Mucosa of gallbladder (tissue), 1 donor: ENCODE results near the gene PGM5. TPM values are rescaled to one million over a fixed set of nuclear protein-coding genes. Genes with fewer than 3 reads are reported as not detected.
"Not testable (repeated sequence)": the region's sequence is repeated elsewhere in the genome, so short reads cannot be mapped to it uniquely, and the experiment has no call there.

Experiments
- DNase-seq: peaks from one replicate; pipeline ENCODE4 v3.0.0-alpha.2; 2020; ENCODE audit warnings: low spot score
- total RNA-seq: library from RNA; stranded (reverse); gene quantifications from one replicate; pipeline ENCODE4 v1.2.1, GENCODE V29; 2021
- donor health status: DM: no; HTN: no; CAD: no.

PGM5 gene
- total RNA-seq, 1 donor from 2014 or later, result 96.0 TPM

DNA sequence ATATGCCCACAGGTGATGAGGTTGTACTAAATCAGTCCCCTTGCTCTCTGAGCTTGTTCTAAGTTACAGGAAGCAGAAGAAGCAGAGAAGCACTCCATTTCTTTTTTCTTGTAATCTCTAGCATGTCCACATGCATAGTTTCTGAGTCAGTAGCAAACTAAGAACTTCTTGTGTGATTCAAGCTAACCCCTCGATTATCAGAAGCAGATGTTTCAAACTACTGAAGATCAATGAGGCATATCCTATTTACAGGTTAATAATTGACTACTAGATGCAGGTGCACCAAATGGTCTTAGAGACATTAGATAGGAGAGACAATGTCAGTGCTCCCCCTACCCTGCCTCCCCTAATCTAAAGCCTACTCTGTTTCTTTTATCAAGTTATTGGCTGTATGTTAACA, 21.3 kb downstream of the PGM5 start:
- DNase-seq, result not testable (repeated sequence)

DNA sequence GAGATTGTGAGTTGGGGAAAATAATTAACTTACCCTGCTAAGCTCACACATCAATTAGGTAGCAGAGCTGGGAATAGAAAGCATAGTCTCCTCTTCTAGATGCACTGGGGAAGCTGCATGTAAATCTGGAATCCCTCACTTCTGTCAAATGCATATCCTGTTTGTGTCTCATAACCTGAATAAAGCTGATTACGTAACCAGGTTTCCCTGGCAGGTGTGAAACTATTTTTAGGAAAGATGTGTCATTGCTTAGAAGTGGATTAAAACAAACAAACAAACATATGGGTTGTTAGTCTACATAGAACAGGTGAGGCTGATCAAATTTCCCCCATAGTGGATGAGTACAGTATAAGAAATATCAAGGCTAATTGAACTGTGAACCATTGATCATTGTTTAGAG, 27.5 kb downstream of the PGM5 start:
- not testable (repeated sequence) for DNase-seq

DNA sequence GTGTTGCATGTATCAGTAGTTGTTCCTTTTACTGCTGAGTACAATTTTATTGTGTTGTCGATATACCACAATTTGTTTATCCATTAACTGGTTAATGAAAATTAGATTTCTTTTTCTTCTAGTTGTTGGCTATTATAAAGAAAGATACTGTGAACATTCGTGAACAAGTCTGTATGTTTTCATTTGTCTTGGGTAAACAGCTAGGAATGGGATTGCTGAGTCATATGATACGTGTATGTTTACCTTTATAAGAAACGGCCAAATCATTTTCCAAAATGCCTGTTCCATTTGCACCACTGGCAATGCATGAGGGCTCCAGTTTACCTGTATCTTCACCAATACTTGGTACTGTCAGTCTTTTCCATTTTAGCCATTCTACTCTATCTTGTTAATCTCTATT, 33.1 kb downstream of the PGM5 start:
- DNase-seq, result not testable (repeated sequence)

DNA sequence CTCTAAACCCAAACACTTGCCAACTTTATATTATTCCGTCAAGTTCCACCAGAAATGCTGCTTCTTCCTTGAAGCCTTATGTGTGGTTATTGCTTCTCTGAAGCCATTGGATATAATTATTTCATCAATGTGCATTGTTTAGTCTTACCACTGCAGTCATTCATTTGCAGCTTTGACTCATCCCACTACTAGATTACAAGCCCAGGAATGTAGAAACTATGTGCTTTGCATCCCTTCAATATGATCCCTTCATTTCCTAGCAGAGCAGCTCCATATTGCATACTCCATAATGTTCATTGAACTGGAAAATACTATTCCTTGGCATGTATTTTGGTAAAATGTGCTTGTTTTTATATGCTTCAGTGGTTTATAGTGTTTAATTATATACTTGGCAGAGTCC, 34.3 kb downstream of the PGM5 start:
- DNase-seq, result not testable (repeated sequence)

DNA sequence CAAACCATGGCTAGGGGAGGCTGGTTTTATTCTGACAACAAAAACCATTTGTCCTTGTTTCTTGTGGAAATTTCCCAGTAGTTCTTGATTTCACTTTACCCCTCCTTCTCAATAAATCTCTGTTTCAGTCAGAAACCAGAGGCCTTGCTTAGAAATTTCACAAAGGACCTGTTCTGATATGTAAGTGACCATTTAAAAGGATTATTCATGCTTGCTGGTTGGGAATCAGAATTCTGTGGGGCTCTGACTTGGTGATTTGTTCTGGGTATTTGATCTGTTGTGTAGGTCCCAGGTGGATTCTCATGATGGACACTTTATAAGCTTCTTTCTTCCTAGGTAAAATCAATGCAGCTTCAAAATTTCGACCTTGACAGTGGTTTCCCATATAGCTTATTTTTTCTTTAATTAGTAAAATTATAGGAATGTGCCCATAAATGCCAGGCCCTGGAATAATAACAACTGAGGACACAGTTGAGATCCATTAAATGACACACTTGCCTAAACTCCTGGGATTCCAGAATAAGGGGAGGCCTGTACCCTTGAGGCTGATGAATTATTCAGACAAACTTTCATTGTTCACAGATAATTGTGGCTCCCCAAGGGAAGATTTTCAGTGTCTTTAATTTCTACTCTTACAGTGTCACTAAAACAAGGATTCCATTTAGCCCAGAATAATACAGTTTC, 40.1 kb downstream of the PGM5 start:
- DNase-seq, result not testable (repeated sequence)

DNA sequence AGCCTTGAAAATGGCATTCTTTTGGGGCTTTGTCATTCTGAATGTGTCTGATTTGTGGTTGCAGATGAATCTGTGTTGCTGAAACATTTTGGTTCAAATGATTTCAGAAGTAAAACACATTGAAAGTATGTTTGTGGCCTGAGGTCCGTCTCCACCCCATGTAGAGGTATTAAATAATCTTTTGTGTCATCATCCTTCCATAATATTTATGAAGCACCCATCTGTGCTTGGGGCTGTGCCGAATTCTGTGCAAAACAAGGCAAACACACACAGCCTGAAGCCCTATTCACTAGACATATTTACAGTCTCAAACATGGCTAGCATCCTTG, 40.6 kb downstream of the PGM5 start:
- not testable (repeated sequence) for DNase-seq

DNA sequence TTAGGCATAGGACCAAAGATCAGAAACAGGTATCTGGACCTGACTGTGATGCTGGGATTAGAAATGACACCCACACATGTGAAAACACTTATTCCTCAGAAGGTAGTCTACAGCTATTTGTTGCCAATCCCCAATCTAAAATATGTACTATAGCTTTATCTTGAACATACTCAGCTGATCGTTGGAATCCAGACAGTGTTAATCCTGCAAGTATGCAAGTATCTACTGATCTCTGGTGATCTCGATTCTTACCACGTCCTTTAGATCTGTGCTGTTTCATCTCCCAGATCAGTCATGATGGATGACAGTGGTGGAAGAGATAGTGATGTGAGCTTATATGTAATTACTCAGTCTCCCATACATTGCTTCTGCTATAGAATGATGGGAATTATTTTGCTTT, 41.4 kb downstream of the PGM5 start:
- DNase-seq, result not testable (repeated sequence)

DNA sequence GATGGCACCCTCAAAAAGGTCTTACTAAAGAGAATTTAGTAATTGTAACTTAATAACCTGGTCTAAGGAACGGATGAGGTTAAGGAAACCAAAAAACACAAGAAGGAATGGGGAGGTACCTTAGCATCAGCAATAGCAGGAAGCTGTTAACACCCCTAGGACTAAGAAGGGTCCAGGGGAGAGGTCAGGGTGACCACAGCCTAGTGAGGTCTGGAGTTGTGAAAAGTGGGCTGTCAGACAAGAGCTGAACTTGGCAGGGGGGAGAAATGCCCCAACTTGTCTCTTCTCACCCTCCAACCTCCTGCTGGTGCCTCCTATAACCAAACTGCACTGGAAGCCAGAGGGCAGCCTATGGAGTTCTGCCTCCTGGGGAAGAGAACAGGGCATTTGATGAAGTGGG, 41.9 kb downstream of the PGM5 start:
- not testable (repeated sequence) for DNase-seq

DNA sequence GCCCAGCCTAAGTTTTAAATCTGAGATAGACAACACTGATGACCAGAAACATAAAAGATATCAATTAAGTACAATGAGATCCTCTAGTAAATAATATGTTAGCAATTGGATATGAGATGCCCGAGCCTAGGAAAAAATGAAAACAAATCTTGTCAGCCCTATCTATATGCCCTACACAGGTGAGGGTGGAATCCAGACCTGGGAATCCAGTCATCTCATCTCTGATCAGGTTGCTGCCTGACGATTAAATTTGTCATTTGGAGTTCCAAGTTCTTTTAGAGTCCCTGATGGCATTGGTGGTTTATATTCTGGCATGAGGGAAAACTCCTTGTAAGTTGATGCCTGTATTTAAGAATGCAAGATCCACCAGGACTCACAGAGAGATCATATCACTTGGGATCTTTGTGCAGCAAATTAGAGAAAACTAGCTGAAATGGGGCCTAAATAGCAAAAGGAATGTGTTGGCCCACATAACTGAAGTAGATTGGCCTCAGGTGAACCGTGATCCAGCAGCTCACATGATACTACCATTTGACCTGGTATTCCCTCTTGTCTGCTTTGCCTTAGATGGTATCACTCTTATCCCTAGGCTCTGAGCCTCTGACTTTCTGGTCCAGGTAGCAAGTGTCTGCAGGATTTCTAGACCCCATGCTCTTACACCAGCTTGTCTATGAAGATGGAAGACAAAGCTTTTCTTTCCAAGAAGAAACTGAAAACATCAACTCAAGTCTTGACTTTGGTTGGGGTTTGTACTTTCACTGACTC, 48.2 kb downstream of the PGM5 start:
- not testable (repeated sequence) for DNase-seq

DNA sequence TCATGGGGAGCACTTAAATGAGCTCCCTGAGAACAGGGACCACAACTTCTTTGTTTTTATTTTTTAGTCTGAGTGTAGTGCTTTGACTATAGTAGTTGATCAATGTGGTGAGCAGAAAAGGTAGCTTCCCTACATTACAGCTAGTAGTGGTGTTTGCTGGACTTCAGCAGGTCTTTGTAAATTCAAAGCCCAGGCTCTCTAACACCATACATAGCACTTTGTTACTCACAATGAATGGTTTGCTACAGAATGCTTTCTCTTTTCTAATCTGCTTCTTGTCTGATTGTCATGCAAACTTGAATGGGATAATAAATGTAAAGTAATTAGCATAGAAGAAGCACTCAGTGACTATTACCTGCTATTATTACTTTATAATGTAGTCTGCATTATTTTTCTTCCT, 55.5 kb downstream of the PGM5 start:
- DNase-seq, result not testable (repeated sequence)

DNA sequence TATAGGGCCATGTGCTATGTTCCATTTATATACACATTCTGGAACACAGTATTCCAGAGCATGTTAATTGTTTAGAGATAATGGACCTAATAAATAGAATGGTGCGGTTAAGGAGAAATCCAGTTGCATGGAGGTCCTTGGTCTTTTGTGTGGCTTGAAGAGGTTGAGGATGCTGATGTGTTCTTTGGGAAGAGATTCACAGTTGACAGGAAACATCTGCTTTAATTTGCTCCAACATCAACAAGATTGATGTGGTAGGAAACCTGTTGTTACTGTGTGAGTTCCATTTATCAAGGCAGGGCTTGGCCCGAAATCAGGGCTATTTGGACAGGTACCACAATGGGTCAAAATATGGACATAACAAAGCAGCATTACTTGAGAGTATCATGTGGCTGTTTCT, 56.3 kb downstream of the PGM5 start:
- DNase-seq, result not testable (repeated sequence)

DNA sequence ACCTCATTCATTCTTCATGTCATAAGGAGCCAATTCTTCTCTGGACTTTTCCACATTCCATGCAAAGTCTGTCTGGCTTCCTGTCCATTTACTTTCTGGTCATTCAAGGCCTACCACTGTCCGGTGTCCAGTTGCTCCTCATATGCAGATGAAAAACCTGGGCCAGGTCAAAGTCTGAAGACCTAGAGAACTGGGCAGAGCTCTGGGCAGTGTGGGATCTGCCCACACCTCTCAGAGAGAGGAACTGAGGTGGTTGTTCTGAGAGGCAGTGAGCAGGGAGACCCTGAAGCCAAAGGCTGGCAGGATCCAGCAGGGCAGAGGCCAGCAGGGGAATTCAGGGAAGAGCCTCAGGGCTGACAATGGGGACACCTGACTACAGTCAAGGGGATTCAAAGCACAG, 58.7 kb downstream of the PGM5 start:
- not testable (repeated sequence) for DNase-seq

DNA sequence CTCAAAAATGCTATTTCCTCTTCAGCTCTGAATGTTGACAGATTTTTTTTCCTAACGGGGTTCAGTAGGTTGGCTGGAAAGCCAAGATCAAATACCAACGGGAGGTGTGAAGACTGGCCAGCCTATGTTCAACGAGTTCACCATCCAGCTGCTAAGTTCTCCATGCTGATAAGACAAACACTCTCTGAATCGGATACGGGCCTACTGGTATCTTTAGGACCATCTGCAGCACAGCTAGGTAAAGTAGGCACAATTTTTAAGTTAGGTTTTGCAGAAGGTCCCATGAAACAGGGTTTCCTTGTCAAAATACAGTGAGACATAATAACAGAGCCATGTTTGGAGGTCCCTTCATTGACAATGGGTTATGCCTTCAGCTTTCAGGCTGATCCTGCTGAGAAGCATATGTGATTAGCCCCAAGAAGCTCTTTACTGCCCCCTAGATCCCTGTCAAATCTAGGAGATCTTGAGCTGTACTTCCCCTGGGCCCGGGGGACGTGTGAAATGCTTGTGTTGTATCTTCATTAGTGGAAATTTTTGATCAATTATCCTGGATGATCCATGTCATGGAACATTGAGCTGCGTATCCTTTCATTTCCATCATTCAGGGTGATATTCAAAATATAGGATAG, 60.6 kb downstream of the PGM5 start:
- DNase-seq, result no peak

DNA sequence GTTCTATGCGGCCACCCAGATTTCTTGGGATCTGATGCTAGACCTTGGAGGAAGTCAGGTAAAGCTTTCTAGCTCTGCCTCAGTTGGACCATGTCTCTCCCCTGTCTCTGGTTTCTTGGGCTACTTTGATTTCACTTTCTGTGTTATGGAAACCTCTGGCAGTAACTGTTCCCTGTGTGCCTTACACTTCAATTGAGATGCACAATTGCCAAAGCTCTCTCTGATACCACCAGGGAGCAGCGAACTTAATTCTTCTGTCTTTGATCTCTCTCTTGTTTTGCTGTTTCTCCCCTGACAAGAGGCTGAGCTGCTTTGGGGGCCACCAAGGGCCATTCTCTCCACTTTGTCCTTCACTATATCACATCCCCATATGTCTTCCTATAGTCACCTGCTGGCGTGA, 61.4 kb downstream of the PGM5 start:
- DNase-seq, result no peak

DNA sequence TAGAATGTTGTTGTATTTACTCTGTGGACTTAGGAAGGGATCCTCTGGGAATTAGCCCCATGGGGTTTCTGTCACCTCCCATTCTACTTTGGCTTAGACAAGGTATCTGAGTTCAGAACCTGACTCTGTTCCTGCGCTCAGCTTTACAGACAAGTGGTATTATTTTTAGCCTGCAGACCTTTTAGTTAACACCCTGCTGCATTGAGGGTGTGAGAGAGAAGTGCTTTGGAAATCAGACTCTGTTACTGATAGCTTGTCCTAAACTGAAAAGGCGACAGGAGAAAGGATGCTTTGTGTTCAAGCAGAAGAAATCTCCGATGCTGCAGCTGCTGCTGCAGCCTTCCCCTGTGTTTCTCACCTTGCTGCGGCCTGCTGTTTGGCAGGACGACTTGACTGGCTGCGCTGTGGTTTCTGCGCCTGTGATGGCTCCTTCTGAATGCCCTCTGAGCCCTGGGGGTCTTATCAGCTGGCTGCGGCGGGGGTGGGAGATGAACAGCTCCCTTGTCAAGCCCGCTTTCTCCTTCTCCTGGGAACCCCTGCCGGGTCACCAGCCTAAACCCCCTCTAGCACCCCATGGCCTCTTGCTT, 61.9 kb downstream of the PGM5 start:
- DNase-seq, result no peak

DNA sequence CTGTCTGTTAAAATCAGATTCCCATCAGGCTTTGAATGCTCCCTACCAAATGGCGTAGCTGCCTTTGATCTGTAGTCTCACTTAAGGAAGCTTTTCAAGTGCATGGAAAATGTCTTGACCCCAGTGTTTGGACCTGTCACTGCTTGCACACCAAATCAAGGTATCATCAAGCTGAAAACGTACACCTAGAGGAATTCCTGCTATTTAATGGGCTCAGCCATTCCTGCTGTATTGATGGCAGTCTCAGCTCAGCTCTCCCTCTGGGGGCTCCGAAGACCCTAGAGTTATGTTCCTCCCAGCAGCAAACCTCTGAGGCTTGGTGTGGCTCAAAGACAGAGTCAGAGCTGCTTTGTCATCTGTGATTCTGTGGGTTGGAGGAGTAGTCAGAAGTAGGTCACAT, 63.5 kb downstream of the PGM5 start:
- no peak for DNase-seq

DNA sequence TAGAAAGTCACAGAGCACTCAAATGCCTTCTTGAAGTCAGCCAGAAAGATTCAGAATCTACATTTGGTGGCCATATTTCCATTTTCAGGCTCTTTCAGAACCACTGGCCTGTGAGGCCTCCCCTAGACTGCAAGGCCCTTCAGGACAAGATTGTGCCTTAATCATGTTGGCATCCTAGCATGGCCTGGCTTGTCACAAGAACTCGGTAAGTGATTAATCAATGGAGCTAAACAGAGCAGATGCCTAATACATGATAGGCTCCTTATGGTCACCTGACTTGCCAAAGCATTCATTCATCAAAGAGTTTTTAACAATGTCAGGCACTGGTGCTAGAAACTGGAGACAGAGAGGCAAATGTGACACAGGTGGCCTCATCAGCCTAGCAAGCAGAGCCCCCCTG, 70.3 kb downstream of the PGM5 start:
- DNase-seq, result no peak

DNA sequence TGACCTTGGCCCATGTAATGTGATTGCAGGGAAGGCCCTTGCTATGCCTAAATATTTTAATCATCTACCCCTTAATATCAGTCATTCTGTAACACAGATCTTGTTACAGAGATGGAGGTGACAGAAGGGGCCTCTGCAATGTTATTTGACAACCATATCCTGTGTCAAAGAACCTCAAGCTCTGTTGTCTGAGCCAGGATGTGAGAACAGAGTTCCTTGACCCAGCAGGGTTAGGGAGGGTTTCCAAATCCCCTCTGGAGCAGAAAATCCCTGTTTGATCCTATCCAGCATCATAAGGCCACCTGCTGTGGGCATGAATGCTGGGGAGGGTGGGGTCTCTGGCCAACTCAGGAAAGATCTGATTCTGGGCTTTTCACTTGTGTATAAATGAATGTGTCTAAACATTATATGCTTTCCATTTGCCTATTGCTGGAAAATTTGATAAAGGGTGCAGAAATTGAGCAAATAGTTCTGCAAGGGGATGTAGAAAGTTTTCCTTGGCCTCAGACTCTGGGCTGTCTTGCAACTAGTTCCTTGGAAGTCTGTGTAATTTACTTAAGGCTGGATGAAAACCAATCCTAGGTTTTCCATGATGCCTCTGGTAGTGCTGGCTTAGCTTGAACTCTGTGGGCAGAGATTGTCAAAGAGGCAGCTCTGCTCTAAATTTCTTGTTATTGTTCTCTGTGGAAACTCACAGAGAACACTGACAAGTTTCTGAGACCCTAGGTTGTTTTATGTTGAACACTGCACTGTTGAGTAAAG, 71.0 kb downstream of the PGM5 start:
- no peak for DNase-seq

DNA sequence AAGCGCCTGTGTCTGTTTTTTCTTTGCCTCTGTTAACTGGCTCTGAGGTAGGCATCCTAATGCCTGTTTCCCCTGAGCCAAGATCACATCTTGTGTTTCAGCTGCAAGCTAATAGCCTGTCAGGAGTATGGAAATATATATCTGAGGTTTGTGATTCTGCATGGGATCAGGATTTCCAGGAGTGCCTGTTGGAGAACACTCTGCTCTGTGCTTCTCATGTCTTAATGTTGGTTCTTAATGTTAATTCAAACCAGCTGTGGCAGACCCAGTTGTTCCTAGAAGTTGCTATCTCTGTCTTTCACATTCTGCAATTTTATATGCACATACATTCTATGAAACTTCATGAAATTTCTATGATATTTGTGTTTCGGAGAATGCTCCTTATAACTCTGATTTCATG, 72.1 kb downstream of the PGM5 start:
- DNase-seq, result no peak

DNA sequence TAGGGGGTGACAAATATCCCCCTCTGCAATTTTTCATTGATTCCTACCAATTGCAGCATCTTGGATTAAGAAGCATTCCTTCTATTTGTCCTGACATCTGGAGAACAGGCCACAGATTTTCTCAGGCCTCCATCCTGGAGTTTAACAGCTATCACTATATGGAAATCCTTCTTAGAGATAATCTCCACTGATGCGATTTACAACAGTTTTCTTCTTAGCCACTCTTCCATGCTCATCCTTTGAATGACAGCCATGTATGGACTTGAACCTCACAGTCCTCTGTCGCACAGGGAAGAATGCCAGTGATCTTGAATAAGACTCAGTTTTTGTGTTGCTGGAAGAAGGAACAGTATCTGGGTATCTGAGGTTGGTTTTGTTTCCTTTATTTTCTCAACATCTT, 73.2 kb downstream of the PGM5 start:
- no peak for DNase-seq

DNA sequence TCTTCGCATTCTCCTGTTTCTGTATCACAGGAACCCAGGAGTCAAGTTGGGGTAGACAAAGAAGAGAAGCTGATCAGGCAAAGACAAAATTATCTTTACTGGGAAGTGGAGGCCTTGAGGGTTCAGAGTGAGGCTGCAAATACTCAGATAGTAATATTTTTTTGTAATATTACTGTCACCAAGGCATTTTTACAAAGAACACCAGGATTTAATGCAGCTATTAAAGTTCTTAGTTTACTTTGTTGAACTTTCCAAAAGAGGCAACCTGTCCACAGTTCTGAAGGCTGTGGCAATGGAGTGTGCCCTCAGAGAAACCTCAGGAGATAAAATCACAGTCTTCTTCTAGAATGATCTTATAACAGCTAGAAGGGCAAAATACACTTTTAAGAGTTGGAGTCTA, 74.9 kb downstream of the PGM5 start:
- DNase-seq, result no peak

DNA sequence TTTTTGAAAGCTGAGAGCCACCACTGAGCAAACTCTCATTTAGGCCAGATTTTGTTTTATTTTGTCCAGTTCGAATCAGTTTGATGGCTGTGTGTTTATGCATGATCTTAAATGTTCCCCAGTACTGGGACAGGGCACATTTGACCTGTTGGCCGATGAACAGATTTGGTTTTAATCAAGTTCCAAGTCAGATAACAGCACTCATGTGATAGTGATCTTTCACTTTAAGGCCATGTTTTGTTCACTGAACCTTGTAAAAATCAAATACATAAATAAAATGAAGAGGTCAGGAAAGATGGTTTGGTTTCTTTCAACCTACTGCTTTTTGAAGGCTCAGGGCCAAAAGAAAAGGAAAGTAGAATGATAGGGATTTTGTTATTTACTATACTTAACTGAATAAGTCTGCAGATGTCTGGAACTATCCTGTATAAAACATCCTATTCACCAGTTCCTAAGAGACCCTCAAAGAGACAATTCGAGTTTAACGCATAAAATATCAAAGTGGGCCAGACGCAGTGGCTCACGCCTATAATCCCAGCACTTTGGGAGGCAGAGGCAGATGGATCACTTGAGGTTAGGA, 77.2 kb downstream of the PGM5 start:
- no peak for DNase-seq
